Loucy (cell line): Measurements from ENCODE around the gene ANKRD18B.
"Not testable (repeated sequence)": the region's sequence is repeated elsewhere in the genome, so short reads cannot be mapped to it uniquely, and the experiment has no call there.

Source experiments
- EZH2phosphoT487 ChIP-seq: fragments of 200-600 bp; IDR thresholded peaks from 2 replicates; pipeline ENCODE4 v1.6.1; 2018; ENCODE audit warnings: antibody characterized with exemption, mild to moderate bottlenecking, moderate library complexity, borderline replicate concordance
- TF ChIP-seq, protein P1 (sequence below): fragments of 200-600 bp; sonication (generic); conservative IDR thresholded peaks from 2 replicates; pipeline ENCODE4 v1.5.1; 2014; ENCODE audit warnings: mild to moderate bottlenecking, antibody characterized with exemption, low read length

- TF ChIP-seq, protein P1, sequence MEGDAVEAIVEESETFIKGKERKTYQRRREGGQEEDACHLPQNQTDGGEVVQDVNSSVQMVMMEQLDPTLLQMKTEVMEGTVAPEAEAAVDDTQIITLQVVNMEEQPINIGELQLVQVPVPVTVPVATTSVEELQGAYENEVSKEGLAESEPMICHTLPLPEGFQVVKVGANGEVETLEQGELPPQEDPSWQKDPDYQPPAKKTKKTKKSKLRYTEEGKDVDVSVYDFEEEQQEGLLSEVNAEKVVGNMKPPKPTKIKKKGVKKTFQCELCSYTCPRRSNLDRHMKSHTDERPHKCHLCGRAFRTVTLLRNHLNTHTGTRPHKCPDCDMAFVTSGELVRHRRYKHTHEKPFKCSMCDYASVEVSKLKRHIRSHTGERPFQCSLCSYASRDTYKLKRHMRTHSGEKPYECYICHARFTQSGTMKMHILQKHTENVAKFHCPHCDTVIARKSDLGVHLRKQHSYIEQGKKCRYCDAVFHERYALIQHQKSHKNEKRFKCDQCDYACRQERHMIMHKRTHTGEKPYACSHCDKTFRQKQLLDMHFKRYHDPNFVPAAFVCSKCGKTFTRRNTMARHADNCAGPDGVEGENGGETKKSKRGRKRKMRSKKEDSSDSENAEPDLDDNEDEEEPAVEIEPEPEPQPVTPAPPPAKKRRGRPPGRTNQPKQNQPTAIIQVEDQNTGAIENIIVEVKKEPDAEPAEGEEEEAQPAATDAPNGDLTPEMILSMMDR = not testable (repeated sequence)
- TF ChIP-seq EZH2phosphoT487 = not testable (repeated sequence)
Observed at GRCh38 chr9:33543463-33543862, 19.4 kb downstream of the ANKRD18B start.
